Occipital lobe (tissue), 2 donors: ENCODE measurements around the gene RPS6KA3. TPM values are rescaled to one million over a fixed set of nuclear protein-coding genes. Genes with fewer than 3 reads are reported as not detected.
A peak's percentile ranks its signal among the peaks of the same experiment; 100 is the strongest.
"Not testable (repeated sequence)": the region's sequence is repeated elsewhere in the genome, so short reads cannot be mapped to it uniquely, and the experiment has no call there.

Experiments used
- DNase-seq: peaks from one replicate; lab custom pipeline; 2025; lab: John Stamatoyannopoulos, UW
- total RNA-seq: library from RNA; depleted of rRNA; stranded (reverse); fragments of >200 nt; gene quantifications from one replicate; pipeline ENCODE4 v1.2.3, GENCODE V29; 2014

The RPS6KA3 gene
- total RNA-seq, 1 donor from 2014 or later, result 35.7 TPM

DNA sequence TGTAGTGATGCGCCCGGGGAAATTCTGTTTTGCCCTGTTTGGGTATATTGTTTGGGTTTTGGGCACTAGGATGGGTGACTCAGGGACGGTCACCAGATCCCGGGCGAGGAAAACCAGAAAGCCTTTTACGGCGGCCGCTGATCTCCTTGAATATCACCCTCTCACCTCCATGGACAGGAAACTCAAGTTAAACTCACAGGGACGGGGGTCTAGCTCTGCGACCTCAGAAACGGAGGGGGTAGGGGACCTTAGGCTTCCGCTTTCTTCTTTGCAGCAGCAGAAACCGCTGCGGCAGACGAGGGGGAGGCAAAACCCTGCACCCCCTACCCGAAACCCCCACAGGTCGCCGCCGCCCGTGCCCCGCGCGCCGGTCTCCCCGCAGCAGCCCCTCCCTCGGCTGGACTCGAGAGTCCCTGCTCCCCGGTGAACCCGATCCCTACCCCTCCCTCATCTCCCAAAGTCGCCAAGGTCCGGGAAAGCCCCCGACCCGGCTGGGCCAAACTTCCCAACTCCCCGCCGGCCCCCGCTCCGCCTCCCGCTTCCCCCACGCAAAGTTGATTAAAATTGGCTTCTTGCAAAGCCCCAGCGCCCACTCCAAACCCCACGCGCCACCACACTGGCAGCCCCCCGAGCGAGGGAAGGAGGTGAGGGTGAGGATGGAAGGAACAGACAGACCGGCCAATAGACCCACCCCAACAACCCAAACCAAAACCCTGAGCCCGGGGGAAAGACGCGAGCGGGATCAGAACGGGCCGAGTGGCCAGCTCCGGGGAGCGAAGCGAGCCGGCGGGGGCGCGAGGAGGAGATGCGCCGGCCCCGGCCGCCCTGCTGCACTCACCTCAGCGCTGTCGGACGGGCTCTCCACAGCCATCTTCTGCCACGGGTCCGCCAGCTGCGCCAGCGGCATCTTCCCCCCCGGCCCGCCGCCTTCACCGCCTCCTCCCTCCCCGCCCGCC is 705 bp downstream of the RPS6KA3 start:
- no peak for DNase-seq

DNA sequence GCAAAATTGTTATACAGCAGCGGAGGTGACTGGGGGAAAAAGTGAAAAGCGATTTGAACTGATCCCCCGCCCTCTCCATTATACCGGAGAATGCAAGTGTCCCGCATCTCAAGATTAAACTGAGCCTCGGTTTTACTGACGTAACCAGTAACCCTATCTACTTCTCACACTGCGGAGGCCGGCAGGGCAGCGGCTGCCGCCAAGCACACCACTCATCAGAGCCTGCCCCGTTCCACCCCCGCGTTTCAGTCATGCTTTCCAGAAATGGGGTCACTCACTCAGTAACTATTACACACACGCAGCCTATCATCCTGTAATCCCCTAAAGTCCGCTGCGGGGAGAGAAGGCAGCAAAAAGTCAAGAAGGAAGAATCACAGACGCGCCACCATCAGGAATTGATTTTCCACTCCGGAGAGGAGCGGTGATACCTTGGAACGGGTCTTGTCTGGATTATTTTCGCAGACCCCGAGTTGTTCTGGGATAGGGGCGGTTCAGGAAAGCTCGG is 1.4 kb downstream of the RPS6KA3 start:
- DNase-seq, result peak; percentile 13

DNA sequence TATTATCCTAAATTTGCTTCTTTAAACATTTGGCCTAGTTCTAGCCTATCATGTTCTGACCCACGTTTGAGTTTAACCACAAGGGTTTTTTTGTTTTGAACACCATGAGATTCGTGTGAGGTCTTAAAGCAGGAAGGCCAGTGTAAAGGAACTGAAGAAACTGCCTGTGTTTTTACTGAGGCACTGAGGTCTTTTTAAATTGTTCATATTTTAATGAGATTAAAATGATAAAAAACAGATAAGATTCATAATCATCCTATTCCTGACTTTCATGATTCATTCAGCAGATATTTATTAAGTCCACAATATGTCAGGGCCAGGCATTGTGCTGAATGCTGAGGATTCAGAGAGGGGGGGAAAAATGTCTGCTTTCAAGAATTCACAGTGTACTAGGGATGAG is 3.2 kb downstream of the RPS6KA3 start:
- DNase-seq, result no peak

DNA sequence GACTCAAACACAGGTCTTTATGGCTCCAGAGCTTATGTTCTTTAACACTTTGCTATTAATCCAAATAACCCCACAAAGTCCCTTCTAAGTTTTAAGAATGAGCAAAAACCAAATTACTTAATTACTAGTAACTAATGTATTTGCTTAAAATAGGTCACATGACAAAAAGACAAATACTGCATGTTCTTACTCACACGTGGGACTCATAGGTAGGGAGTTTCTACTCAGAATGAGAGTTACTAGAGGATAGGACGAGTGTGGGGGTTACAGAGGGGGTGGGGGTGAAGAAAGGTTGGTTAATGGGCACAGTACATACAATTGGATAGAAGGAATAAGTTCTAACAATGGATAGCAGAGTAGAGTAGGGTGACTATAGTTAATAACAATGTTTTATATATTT is 5.8 kb downstream of the RPS6KA3 start:
- DNase-seq, result no peak

DNA sequence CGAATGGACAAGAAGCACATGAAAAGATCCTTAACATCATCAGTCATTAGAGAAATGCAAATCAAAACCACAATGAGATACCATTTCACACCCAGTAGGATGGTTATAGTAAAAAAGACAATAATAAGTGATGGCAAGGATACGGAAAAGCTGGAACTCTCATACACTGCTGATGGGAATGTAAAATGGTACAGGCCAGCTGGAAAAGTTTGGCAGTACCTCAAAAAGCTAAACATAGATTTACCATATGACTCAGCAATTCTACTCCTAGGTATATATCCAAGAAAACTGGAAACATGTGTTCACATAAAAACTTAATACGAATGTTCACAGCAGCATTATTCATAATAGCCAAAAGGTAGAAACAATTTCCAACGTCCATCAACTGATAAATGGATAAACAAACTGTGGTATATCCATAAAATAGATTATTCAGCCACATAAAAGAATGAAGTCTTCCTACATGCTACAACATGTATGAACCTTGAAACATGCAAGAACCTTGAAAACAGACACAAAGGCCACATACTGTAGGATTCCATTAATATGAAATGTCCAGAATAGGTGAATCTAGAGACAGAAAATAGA is 11.9 kb downstream of the RPS6KA3 start:
- no peak for DNase-seq

DNA sequence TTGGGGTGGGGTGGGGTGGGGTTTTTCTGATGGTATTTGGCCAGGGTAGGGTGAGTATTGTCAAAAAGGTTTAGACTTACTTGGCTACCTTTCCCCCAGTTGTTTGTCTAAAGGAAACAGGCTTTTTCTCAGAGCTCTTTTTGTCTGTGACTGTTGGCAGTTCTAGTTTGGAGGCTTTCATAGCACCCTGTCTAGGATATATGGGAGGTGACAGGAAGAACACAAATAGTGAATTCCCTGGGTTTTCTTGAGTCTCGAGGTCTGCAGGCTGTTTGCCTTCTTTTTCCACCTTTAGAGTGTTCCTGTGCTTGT is 13.5 kb downstream of the RPS6KA3 start:
- DNase-seq, result no peak

DNA sequence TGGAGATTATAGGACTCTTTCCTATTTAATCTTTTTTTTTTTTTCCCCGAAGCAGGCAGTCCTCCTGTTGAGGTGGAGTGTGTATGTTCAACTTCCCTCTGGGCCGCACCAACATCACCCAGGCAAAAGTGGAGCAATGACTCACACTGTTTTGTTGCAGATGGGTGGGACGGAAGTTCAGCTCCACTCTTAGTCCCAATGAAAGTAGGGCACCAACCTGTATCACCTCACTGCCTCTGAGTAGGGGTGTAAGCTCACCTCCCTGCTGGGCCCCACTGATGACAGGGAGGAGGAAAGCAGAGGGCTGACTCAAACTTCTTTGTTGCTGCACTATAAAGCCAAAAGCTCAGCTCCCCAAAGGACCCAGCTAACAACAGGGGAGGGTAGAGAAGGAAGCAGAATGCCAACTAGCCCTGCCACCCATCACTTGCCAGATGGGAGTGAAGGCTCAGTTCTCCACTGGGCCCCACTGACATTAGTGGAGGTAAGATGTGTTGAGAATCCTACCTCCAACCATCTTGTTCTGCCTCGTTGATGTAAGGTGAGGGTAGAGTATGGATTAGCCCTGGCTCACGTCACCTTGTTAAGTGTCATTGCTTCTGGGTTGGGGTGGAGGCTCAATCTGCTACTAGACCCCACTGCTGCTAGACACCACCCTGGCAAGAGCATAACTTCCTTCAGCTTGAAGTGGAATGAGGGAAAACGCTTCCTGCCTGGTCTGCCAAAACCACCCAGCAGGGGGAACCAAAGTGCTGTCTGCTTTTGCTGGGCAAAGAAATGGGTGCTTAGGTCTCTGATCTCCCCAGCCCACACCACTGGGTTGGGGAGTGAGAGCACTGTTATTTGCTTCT is 14.1 kb downstream of the RPS6KA3 start:
- peak; percentile 0 for DNase-seq

DNA sequence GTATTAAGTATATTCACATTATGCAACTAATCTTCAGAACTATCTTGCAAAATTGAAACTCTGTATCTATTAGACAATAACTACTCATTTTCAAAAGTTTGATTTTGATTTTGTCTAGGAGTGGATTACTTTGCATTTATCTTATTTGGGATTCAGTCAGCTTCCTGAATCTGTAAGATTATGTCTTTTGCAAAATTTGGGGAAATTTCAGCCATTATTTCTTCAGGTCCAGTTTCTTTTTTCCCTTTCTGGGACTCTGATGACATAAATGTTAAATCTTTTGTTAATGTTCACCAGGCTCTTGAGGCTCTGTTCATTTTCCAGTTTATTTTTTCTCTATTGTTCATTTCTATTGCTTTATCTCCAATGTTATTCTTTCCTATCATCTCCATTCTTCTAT is 15.0 kb downstream of the RPS6KA3 start:
- DNase-seq, result no peak

DNA sequence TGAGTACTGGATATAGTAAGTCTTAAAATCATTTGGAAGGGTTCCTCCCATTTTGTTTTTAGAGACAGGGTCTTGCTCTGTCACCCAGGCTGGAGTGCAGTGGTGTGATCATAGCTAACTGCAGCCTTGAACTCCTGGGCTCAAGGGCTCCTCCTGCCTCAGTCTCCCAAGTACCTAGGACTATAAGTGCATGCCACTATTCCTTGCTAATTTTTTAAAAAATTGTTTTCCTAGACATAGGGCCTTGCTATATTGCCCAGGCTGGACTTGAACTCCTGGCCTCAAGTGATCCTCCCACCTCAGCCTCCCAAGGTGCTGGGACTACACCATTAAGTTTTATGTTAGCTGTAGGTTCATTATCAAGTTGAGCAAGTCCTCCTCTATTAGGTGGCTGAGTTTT is 16.6 kb downstream of the RPS6KA3 start:
- not testable (repeated sequence) for DNase-seq

DNA sequence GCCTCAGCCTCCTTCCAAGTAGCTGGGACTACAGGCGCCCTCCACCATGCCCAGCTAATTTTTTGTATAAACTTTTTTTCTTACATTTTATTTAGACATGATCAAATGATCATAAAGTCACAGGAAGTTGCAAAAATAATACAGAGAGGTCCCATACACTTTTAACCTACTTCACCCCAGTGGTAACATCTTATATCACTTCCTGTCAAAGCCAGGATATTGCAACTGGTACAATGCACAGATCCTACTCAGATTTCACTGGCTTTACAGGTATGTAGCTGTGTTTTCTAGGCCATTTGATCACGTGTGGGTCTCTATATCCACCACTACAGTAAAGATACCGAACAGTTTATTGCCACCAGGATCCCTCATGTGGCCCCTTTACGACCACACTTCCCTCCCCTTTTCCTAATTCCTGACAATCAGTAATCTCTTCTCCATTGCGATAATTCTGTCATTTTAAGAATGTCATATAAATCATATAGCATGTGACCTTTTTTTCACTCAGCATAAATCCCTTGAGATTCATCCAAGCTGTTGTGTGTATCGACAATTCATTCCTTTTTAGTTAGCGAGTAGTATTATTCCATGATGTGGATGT is 18.0 kb downstream of the RPS6KA3 start:
- no peak for DNase-seq

DNA sequence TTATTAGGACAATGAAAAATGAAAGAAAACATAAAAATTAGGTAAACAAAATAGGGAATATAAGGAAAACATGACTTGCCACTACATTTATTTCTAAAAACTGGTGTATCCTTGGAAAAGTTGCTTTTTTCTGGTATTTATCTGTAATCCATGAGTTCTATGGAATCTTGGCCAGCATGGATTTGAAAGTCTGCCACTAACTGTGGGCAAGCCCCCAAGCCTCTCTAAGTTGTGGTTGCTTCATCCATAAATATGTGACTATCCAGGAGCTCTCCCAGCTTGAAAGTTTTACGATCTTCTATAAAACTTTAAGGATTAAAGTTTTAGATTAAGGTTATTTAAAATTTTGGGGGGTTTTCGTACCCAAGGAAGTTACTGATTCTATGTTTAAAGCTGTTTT is 21.8 kb downstream of the RPS6KA3 start:
- no peak for DNase-seq

DNA sequence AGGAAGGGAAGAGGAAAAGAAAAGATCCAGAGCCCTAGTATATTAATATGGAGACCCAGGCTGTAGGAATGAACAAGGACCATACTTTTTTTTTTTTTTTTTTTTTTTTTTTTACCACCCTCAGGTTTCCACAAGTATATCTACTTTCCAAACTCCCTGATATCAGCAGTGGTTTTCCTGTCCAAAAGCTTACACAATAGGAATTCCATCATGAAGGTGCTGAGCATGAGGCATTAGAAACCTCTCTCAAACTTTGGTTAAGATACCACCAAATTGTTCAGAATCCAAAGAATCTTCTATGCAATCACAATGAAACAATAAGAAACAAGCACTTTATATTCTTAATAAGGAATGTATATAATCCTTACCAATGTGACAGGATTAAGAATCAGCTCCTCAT is 26.5 kb downstream of the RPS6KA3 start:
- no peak for DNase-seq

DNA sequence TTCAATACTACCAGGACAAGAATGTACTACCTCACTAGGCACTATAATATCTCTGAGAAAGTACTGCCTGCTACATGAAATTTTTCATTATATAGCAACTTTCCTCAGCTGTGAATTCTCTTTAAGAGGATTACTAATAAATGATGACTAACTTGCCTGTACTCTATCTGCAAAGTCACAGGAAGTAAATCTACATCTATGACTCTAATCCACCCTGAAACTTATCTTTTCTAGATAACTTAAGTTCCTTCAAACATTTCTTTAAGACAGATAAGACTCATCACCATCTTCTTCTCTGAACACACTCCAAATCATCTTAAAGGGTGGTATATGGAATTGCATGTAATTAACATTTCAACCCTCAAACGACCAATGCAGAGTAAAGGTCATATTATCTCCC is 28.8 kb downstream of the RPS6KA3 start:
- no peak for DNase-seq

DNA sequence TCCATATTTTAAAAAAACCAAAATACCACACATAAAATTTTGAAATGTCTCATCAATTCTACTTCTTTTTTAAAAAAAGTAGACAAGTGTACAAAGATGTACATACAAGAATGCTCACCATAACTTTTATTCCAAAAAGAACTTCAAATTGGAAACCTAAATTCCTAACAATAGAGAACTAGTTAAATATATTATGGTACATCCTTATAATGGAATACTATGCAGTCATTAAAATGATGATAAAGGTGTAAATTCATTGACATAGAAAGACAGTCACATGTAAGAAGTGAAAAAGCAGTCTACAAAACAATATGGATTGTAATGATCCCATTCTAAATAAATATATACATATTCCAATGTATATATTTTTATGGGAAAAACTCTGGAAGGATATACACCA is 31.0 kb downstream of the RPS6KA3 start:
- DNase-seq, result no peak

DNA sequence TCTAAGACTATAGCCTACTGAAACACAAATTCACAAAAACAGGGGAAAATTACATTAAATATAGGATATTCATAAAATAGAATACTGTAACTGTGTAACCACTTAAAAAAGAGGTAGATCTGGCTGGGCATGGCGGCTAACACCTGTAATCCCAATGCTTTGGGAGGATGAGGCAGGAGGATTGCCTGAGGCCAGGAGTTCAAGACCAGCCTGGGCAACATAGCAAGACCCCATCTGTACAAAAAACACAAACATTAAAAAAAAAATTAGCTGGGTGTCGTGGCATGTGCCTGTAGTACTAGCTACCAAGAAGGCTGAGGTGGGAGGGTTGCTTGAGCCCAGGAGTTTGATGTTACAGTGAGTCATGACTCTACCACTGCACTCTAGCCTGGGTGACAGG is 33.4 kb downstream of the RPS6KA3 start:
- DNase-seq, result no peak

DNA sequence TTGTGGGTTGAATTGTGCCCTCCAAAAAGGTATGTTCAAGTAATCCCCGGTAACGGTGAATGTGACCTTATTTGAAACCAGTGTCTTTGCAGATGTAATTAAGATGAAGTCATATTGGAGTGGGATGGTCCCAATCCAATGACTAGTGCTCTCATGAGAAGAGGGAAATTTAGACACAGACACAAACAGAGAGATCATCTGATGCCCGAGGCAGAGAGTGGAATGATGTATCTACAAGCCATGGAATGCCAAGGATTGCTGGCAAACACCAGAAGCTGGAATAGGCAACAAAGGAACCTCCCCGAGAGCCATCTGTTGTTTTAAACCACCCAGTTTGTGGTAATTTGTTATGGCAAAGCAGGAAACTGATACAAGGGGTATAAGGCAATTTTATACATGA is 35.1 kb downstream of the RPS6KA3 start:
- DNase-seq, result no peak

DNA sequence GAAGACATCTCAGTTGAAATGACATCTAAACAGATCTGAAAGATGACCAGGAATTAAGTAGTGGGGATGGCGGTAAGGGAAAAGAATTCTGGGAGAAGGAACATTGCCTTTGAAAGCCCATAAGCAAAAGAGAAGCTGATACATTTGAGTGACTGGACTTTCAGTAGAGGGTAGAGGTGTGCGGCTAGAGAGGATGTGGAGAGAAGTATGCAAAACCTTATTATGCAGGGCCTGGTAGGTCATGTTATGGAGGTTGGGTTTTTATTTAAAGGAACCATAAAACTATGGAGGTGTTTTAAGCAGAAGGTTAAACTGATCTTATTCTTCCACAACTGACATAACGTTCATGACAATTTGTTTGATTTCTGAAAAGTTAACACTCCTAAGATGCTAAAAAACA is 36.3 kb downstream of the RPS6KA3 start:
- DNase-seq, result no peak

DNA sequence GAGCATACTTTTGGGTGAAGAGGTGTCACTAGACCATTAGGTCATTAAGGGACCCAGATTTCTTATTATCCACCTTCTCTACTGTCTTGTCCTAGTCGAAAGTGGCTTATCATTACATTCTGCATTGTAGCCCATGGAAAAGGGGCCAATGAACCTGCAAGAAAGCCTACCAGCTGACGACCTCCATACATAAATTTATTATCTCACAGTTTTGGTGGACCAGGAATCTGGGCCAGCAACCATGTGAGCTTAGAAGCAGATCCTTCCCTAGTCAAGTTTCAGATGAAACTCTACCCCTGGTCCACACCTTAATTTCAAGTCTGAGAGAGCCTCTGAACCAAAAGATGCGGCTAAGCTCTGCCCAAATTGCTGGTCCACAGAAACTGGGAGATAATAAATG is 37.6 kb downstream of the RPS6KA3 start:
- DNase-seq, result no peak

DNA sequence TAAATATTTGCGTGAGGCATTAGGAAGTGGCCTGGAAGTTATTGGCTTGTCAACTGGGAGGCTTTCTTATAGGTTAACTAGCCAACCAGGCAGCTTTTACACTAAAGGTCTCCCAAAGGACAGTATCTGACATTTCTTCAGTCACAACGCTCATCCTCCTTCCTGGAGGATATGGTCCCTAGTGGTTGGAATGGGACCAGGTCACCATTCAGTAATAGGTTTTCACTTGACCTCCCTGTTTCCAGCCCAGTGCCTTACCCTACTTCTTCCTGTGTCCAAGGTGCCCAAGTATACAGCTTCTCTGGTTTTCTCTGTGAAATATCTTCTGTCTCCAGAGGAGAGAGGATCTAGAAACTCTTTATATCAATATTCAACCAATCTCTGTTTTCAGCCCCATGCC is 38.5 kb downstream of the RPS6KA3 start:
- DNase-seq, result no peak

DNA sequence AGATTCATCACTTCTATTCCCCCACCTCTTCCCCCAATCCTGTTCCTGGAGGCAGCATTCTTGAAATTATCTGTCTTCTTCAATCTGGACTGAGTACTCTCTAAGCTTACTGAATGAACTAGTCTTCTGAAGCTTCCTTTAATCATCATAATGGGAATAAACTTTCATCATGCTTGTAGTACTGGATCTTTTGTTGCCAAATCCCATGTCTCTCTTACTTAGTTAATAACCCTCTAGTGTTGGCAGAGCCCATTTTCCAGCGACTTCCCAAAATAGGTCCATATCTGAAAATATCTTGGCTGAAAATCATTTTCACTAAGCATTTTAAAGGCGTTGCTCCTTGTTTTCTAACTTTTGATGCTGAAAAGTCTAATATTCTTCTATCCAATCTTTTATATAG is 39.6 kb downstream of the RPS6KA3 start:
- no peak for DNase-seq

DNA sequence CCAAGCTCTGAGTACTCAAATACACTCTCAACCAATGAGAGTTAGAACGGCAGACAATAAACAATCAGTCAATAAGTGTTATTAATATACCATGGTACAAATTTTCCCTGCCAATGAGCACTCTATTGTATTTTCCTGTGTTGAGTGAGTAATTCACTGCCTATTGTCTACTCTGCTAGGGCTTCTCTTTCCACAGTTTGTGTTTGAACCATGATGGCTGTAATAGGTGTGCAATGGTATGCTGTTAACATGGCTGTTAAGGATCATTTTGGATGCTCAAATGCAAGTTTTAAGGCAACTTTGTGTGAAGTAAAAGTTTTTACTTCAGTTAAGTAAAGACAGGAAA is 41.2 kb downstream of the RPS6KA3 start:
- no peak for DNase-seq
